NAMALWA (cell line): ENCODE data around the gene INPP5J.
"Not testable (repeated sequence)": the region's sequence is repeated elsewhere in the genome, so short reads cannot be mapped to it uniquely, and the experiment has no call there.

Experiments used
- DNase-seq: peaks from one replicate; pipeline ENCODE4 v3.0.0-alpha.2; 2015; ENCODE audit warnings: low spot score

INPP5J gene, protein sequence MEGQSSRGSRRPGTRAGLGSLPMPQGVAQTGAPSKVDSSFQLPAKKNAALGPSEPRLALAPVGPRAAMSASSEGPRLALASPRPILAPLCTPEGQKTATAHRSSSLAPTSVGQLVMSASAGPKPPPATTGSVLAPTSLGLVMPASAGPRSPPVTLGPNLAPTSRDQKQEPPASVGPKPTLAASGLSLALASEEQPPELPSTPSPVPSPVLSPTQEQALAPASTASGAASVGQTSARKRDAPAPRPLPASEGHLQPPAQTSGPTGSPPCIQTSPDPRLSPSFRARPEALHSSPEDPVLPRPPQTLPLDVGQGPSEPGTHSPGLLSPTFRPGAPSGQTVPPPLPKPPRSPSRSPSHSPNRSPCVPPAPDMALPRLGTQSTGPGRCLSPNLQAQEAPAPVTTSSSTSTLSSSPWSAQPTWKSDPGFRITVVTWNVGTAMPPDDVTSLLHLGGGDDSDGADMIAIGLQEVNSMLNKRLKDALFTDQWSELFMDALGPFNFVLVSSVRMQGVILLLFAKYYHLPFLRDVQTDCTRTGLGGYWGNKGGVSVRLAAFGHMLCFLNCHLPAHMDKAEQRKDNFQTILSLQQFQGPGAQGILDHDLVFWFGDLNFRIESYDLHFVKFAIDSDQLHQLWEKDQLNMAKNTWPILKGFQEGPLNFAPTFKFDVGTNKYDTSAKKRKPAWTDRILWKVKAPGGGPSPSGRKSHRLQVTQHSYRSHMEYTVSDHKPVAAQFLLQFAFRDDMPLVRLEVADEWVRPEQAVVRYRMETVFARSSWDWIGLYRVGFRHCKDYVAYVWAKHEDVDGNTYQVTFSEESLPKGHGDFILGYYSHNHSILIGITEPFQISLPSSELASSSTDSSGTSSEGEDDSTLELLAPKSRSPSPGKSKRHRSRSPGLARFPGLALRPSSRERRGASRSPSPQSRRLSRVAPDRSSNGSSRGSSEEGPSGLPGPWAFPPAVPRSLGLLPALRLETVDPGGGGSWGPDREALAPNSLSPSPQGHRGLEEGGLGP

GRCh38 chr22:31122532-31123291 is at the start of gene INPP5J:
TSS of gene INPP5J (plus strand) at chr22:31122966. CDS start at chr22:31123015, 49 bp downstream.
- DNase-seq = no peak

DNA sequence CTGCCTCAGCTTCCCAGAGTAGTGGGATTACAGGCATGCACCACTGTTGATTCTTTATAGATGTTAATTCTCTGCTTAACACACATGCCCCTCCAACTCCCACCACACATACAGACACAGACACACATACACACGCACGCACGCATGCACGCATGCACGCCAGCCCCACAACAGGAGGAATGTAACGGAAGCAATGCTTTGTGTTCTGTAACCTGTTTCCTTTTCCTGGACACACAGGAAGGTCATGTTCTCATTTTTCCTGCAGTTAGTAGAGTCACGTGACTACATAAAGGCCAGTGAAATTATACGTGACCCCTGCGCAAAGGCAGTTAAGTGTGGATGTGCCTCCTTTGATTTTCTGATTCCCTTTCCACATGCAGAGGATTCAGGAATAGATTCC is 49.6 kb upstream of the INPP5J start:
- DNase-seq = not testable (repeated sequence)

DNA sequence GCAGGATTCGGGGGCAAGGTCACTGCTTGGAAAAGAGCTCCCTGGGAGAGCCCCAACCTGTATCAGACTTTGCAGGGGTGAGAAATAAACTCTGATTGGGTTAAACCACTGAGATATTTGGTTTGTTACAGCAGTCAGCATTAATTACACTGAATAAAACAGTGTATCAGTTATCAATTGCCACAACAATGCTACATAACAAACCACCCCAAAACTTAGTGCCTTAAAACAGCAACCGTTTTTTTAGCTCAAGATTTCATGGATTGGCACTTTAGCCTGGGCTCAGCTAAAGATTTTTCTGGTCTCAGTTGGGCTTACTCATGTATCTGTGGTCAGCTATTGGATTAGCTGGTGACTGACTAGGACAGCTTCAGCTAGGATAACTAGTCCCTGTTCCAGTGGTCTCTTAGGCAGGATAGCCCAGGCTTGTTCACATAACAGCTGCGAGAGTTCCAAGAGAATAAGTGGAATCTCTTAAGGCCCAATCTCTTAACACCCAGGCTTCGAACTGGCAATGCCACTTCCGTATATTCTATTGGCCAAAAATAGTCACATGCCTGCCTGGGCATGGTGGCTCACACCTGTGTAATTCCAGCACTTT is 49.1 kb upstream of the INPP5J start:
- not testable (repeated sequence) for DNase-seq

DNA sequence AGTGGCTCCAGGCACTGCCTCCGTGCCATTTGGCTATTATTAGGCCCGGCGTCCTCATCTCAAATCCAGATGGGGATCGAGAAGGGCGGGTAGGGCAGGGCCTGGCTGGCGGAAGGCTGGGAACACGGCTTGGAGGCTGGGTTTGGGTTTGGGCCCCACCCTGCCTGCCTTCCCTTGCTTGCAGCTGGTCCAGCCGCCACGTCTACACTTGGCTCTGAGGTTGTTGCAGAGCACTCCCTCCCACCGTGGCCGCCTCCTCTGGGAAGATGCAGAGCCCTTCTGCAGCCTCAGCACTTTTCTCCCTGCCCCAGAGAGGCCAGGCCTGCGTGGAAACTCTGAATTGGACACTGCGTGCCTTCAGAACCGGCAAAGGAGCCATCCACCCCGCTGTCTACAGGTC is 46.8 kb upstream of the INPP5J start:
- no peak for DNase-seq

DNA sequence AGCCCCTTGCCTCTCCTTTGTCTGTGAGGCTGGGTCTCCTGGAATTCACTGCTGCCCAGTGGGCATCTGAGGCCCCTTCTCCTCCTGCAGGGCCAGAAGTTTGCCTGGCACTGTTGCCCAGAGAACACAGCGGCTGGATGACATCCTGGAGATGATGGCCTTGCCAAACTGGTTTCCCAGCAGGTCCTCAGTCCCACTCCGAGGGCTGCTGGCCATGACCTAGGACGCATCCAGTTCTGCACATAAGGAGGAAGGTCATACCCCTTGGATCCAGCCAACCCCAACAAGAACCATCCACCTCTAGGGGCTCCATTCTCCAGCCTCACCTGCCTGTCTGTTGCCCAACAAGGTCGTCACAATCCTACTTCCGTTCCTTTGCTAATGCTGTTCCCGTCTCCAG is 45.1 kb upstream of the INPP5J start:
- DNase-seq = no peak

- DNase-seq = not testable (repeated sequence)
Observed at GRCh38 chr22:31078389-31078788, 44.4 kb upstream of the INPP5J start.

DNA sequence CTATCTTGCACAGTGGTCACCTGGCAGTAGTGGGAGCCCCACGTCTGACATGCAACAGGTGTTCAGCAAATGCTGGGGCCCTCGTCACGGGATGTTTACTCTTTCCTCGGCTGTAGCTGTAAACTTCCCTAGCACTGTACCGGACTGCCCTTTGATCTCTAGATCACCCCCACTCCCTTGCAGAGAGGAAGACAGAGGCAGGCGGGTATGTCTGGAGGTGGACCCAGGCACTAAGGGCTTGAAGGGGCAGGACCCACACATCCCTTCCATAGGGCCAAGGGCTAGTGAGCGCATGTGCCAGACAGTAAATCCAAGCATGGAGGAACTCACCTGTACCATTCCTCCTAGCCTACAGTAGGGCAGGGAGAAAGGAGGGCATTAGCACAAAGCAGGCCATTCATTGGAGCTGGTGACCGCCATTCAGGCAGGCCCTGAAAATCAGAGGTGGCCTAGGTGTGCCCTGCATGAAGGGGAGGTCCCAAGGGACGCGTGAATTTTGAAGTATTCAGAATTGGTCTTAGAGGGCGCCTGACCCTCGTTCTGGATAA is 43.6 kb upstream of the INPP5J start:
- no peak for DNase-seq

DNA sequence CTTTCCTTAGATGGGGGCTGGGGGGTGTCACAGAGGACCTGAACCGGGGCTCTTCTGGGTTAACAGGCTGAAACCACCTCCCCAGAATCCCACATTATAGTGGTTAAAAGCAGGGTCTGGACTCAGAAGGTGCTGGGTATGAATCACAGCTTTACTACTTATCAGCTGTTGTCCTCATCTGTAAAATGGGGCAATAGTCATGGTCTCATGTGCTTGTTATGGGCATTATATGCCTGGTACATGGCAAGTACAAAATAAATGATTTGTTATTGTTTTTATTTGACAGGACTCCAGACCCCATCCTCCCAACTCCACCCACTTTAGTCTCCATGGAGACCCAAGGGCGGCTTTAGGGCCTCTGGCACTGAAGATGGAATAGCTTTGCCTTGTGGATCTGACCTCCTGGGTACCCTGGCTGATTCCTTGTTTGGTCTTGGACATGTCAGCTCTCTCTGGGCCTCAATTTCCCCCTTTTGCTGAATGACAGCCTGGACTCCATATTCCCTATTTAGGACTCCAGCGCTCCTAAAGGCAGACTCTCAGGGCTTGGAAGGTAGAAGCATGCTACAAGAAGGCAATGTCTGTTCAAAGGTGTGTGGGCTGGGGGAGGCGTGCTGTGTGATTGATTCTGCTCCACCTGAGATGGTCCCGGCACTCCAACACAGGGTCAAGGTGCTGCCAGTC is 42.5 kb upstream of the INPP5J start:
- DNase-seq = peak; percentile 34

- DNase-seq = peak; percentile 93
Observed at GRCh38 chr22:31080848-31081649, 41.7 kb upstream of the INPP5J start, which contains the start of gene SMTN. TSS of gene SMTN (plus strand) at chr22:31081318. CDS start at chr22:31083259, 1,941 bp downstream.

DNA sequence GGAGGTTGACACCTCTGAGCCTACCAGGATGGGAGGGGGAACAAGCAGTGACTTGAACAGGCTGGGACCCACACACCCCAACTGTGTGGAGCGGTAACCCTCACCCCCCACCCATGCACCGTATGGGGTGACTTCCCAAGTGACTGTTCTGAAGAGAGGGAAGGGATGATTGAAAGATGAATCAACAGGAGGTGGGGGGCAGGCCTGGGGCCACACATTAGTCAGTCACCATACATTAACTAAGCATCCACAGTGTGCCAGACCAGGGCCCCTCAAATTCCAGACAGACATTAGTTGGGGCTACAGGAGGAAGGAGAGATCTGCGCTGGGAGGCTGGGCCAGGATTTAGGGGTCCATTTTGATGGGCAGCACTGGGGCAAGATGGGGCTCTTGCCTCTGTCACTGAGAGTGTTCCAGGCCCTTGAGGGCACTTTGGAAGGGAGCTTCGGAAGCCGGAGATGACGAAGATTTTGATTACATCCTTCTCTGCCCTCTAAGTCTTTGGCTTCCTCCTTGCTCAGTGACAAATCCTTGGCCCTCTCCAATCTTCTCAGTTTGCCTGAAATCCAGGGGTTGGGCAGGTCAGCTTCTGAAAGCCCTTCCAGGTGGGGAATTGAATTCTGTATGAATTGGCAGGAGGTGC is 40.7 kb upstream of the INPP5J start:
- no peak for DNase-seq

GRCh38 chr22:31082606-31083376 is 40.0 kb upstream of the INPP5J start:
- DNase-seq = peak; percentile 61

DNA sequence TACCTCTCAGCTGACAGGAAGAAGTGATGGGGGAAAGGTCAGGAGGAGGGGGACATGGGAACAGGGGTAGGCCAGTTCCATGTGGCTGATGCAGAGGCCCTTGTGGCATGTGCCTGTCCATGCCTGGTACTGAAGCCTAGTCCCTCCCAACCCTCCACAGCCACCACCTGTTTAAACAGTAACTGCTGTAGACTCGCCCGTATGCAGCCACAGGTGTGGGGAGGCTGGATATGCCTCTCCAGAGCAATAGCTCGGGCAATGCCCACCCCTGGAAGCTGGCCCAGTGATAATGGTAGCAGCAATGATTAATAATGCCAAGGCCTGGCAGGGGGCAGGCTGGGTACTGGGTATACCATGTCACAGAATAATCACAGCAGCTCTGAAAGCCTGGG is 39.4 kb upstream of the INPP5J start:
- no peak for DNase-seq

DNA sequence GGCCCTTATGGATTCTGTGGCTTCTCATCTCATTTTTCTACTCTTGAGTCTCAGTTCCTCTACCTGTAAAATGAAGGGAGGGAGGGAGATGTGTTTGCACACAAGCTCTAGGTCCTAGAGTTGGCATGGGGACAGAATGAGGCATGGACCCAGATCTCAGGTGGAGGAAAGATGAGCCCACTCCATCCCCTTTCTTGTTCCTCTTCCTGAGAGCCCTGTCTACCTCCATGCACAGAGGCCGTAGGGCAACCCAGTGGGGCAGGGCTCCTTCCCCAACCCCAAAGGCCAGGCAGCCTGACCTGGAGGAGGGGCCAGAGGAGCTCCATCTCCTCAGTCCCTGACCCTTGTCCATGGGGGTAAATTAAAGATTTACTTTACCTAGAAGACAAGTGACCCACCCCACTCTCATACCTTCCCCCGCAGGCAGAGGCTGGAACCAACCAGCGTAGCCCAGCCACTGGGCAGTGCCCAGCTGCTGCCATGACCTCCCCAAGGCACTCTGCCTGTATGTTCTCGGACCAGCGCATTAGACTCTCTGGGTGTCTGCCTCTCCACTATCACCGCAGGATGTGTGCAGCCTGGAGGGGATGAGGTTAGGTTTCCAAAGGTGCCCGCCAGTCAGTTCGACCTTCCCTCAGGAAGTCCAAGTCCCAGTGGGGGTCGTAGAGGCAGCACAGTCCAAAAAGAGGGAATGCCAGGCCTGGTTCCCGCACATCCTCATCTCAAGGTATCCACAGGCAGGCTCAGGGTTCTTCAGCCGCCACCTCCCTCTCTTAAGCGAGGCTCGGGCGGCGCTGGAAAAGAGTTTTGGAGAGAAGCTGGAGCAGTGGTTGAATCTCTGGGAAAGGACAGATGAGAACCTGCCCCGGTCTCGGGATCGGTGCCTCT is 38.6 kb upstream of the INPP5J start:
- DNase-seq = peak; percentile 52

GRCh38 chr22:31084811-31085492 is 37.8 kb upstream of the INPP5J start:
- peak; percentile 86 for DNase-seq

- DNase-seq = no peak
Observed at GRCh38 chr22:31085493-31085824, 37.3 kb upstream of the INPP5J start.

DNA sequence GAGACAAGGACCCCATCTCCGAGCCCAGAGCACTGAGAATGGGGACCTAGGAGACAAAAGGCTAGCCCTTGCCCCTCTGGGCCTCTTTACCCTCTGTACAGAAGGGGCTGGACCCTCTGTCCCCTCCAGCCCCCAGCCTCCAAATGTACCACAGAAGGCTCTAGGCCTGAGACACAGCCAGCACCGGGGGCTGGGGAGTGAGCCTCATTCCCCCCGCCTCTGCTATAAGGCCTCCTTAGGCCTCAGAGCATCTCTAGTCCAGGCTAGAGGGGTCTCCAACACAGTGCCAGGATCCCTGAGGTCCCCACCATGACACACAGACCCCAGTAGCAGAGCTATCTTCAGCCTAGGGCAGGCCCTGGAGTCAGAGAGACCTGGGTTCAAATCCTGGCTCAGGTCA is 36.8 kb upstream of the INPP5J start:
- peak; percentile 11 for DNase-seq
